ENCODE data around the gene ST13.

- TF ChIP-seq CTCF (IDR thresholded peaks at IDR 0.05) = no peak
- TF ChIP-seq POLR2A (IDR thresholded peaks at IDR 0.05) = no peak
Observed at GRCh38 chr22:40826984-40827741, 29.3 kb downstream of the ST13 start.
